H1 (cell line): ENCODE data around the gene HOMER1.

ENCODE experiments used
- BRCA1 ChIP-seq: IDR thresholded peaks from 2 replicates; pipeline ENCODE4 v1.6.1; 2012; ENCODE audit warnings: low read depth, low read length, improper control_type of control experiment
- CBX8 ChIP-seq: fragments of 300-800, 300-1000 bp; sonication (generic); IDR thresholded peaks from 2 replicates; pipeline ENCODE4 v1.7.1; 2016; ENCODE audit warnings: low read depth, low read length, borderline replicate concordance
- CEBPB ChIP-seq: IDR thresholded peaks from 2 replicates; pipeline ENCODE4 v1.6.1; 2012; ENCODE audit warnings: low read depth, low read length
- GTF2F1 ChIP-seq: IDR thresholded peaks from 2 replicates; pipeline ENCODE4 v1.6.1; 2012; ENCODE audit warnings: low read depth, low read length, improper control_type of control experiment, borderline replicate concordance
- POLR2A ChIP-seq, 2 experiments: IDR thresholded peaks; 1 replicate in 1 of 2; 2 replicates in 1 of 2; pipeline ENCODE4 v1.6.1; 2011; ENCODE audit warnings: low read depth in 2 of 2, low read length in 2 of 2, mild to moderate bottlenecking in 2 of 2; ENCODE audit errors: control extremely low read depth in 1 of 2
- RNF2 ChIP-seq: fragments of 200-900, 300-1000 bp; sonication (generic); IDR thresholded peaks from 2 replicates; pipeline ENCODE4 v1.7.1; 2016; ENCODE audit warnings: borderline replicate concordance, low read depth, mild to moderate bottlenecking, antibody characterized with exemption, low read length; ENCODE audit not compliant: poor library complexity, severe bottlenecking; ENCODE audit errors: missing control alignments
- SIRT6 ChIP-seq: IDR thresholded peaks from one replicate; pipeline ENCODE4 v1.7.1; 2012; ENCODE audit warnings: low read length, inconsistent platforms
- SIX5 ChIP-seq: IDR thresholded peaks from 2 replicates; pipeline ENCODE4 v1.6.1; 2011; ENCODE audit warnings: mild to moderate bottlenecking, low read depth, low read length
- SP2 ChIP-seq: IDR thresholded peaks from 2 replicates; pipeline ENCODE4 v1.6.1; 2012; ENCODE audit warnings: mild to moderate bottlenecking, low read length, inconsistent platforms
- TAF1 ChIP-seq: IDR thresholded peaks from 2 replicates; pipeline ENCODE4 v1.6.1; 2011; ENCODE audit warnings: mild to moderate bottlenecking, low read depth, low read length
- YY1 ChIP-seq: IDR thresholded peaks from 2 replicates; pipeline ENCODE4 v1.6.1; 2011; ENCODE audit warnings: low read depth, mild to moderate bottlenecking, low read length
- TF ChIP-seq, protein P1 (sequence below), 3 experiments: IDR thresholded peaks; 1 replicate in 2 of 3; 2 replicates in 1 of 3; pipeline versions ENCODE4 v1.5.1 to v1.6.1; 2011; ENCODE audit warnings: low read length in 3 of 3, mild to moderate bottlenecking in 3 of 3, inconsistent platforms in 2 of 3, low read depth in 1 of 3, moderate library complexity in 1 of 3; ENCODE audit not compliant: insufficient read depth in 1 of 3; ENCODE audit errors: control extremely low read depth in 1 of 3
- TF ChIP-seq, protein P2 (sequence below): IDR thresholded peaks from 2 replicates; pipeline ENCODE4 v1.6.1; 2012; ENCODE audit warnings: inconsistent platforms
- TF ChIP-seq, protein P3 (sequence below): IDR thresholded peaks from 2 replicates; pipeline ENCODE4 v1.6.1; 2012; ENCODE audit warnings: low read length, inconsistent platforms

GRCh38 chr5:79517601-79518000, 3.7 kb upstream of the HOMER1 start:
- TF ChIP-seq SIX5 = no peak
- no peak for TF ChIP-seq TAF1
- TF ChIP-seq, protein P1, sequence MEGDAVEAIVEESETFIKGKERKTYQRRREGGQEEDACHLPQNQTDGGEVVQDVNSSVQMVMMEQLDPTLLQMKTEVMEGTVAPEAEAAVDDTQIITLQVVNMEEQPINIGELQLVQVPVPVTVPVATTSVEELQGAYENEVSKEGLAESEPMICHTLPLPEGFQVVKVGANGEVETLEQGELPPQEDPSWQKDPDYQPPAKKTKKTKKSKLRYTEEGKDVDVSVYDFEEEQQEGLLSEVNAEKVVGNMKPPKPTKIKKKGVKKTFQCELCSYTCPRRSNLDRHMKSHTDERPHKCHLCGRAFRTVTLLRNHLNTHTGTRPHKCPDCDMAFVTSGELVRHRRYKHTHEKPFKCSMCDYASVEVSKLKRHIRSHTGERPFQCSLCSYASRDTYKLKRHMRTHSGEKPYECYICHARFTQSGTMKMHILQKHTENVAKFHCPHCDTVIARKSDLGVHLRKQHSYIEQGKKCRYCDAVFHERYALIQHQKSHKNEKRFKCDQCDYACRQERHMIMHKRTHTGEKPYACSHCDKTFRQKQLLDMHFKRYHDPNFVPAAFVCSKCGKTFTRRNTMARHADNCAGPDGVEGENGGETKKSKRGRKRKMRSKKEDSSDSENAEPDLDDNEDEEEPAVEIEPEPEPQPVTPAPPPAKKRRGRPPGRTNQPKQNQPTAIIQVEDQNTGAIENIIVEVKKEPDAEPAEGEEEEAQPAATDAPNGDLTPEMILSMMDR (IDR thresholded peaks at IDR 0.05; ENCODE audit: control extremely low read depth in 1 of 3, insufficient read depth in 1 of 3, low read depth in 1 of 3, low read length in 3 of 3) = no peak
- no peak for TF ChIP-seq POLR2A (IDR thresholded peaks at IDR 0.05; ENCODE audit: control extremely low read depth in 1 of 2, low read depth in 2 of 2, low read length in 2 of 2)
- no peak for TF ChIP-seq RNF2
- TF ChIP-seq SP2 = no peak
- no peak for TF ChIP-seq GTF2F1
- TF ChIP-seq, protein P2, sequence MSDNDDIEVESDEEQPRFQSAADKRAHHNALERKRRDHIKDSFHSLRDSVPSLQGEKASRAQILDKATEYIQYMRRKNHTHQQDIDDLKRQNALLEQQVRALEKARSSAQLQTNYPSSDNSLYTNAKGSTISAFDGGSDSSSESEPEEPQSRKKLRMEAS = no peak
- no peak for TF ChIP-seq CEBPB
- TF ChIP-seq SIRT6 = no peak
- TF ChIP-seq BRCA1 = no peak
- TF ChIP-seq CBX8 = no peak
- TF ChIP-seq, protein P3, sequence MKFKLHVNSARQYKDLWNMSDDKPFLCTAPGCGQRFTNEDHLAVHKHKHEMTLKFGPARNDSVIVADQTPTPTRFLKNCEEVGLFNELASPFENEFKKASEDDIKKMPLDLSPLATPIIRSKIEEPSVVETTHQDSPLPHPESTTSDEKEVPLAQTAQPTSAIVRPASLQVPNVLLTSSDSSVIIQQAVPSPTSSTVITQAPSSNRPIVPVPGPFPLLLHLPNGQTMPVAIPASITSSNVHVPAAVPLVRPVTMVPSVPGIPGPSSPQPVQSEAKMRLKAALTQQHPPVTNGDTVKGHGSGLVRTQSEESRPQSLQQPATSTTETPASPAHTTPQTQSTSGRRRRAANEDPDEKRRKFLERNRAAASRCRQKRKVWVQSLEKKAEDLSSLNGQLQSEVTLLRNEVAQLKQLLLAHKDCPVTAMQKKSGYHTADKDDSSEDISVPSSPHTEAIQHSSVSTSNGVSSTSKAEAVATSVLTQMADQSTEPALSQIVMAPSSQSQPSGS = no peak
- no peak for TF ChIP-seq YY1
